Psoas muscle (tissue), 8 donors: ENCODE data around the gene ADPGK. TPM values are rescaled to one million over a fixed set of nuclear protein-coding genes. Genes with fewer than 3 reads are reported as not detected.
"Not testable (repeated sequence)": the region's sequence is repeated elsewhere in the genome, so short reads cannot be mapped to it uniquely, and the experiment has no call there.

Experiments
- ATAC-seq, 4 donors: fragments of 200-7000 bp; cut with Tn5 transposase; one replicate each; pipeline ENCODE4 v1.9.1; 2020; ENCODE audit warnings: moderate library complexity in 3 of 4, mild to moderate bottlenecking in 2 of 4
- DNase-seq, 2 donors: peaks; one replicate each; pipeline ENCODE4 v3.0.0-alpha.2; 2020
- H3K27ac ChIP-seq: fragments of 200-600 bp; one replicate; pipeline ENCODE4 v1.8.0; 2022
- H3K27me3 ChIP-seq, 3 donors: fragments of 200-600 bp in 1 of 3; one replicate each; pipeline versions ENCODE4 v1.6.1 to v1.8.0; 2013 to 2022; ENCODE audit warnings: low read length in 2 of 3, mild to moderate bottlenecking in 2 of 3, moderate library complexity in 1 of 3; ENCODE audit not compliant: insufficient read depth in 3 of 3
- H3K36me3 ChIP-seq, 2 donors: fragments of 200-600 bp in 1 of 2; one replicate each; pipeline versions ENCODE4 v1.6.1 to v1.8.0; 2013 to 2022; ENCODE audit warnings: low read depth in 1 of 2, mild to moderate bottlenecking in 1 of 2, moderate library complexity in 1 of 2; ENCODE audit not compliant: insufficient read depth in 1 of 2
- H3K4me1 ChIP-seq: fragments of 200-600 bp; one replicate; pipeline ENCODE4 v1.8.0; 2022
- H3K4me3 ChIP-seq: fragments of 200-600 bp; one replicate; pipeline ENCODE4 v1.8.0; 2022; ENCODE audit warnings: mild to moderate bottlenecking
- H3K9me3 ChIP-seq: fragments of 200-600 bp; one replicate; pipeline ENCODE4 v1.8.0; 2022
- CTCF ChIP-seq: fragments of 200-600 bp; IDR thresholded peaks from one replicate; pipeline ENCODE4 v1.8.0; 2022; ENCODE audit warnings: antibody characterized with exemption
- WGBS, 3 donors: extraction: QIAGEN DNeasy Blood & Tissue Kit; methylation state at CpG; one replicate each; pipeline versions ENCODE4 v1.1.6 to v1.1.7; 2013; 5-methylcytosine and 5-hydroxymethylcytosine counted together
- intact Hi-C, 2 donors: fragments of 100-400 bp; cut with DNase I; formaldehyde crosslinking; loops; one replicate each; pipeline versions ENCODE4 v1.11.0 to v1.14.2; 2022
- polyA plus RNA-seq, 3 donors: library from polyadenylated mRNA; stranded (reverse); fragments of 200-250 nt; gene quantifications; one replicate each; pipeline ENCODE4 v1.2.3, GENCODE V29; 2013
- total RNA-seq, 4 donors: library from RNA; stranded (reverse); fragmentation: NEBNext Ultra II Directional in 2 of 4; extraction: Animal tissue kit (Norgen Biotek cat#: 25700) in 2 of 4; gene quantifications; one replicate each; pipeline versions ENCODE4 v1.2.1 to v1.2.4, GENCODE V29; 2021 to 2023
- donor health status: healthy with polysubstance abuse.
- donor health status: DM: no; HTN: no; CAD: no; lungs with moderate emphysema.
- donor health status: Bipolar disorder and iron deficiency.
- donor health status: healthy.
- donor health status: DM: yes; HTN: yes; CAD: no.
- donor health status: DM: no; HTN: no; CAD: no.
- donor health status: DM: no; HTN: no; CAD: no.
- donor health status: DM: yes; HTN: yes; CAD: no.

ADPGK gene
- total and polyA plus RNA-seq, 7 donors: 7.9 to 14.2 (median 10.5) TPM

GRCh38 chr15:72809329-72809728 is 25.8 kb upstream of the ADPGK start:
- H3K27ac ChIP-seq: no peak overlapping the region
- H3K9me3 ChIP-seq: no peaks in the 10 kb centered on the region
- ATAC-seq (no peak), DNase-seq (no peak)
- H3K27me3 ChIP-seq: no peaks in the 10 kb centered on the region
- intact Hi-C loops: no loop called here
- H3K36me3 ChIP-seq: no peaks in the 10 kb centered on the region
- H3K4me1 ChIP-seq: no peaks in the 10 kb centered on the region
- 63 to 75% (median 66%) methylated on average over 4 of the region's 4 CpGs for WGBS, 3 donors
- TF ChIP-seq CTCF: no peak
- H3K4me3 ChIP-seq: no peak overlapping the region

GRCh38 chr15:72807346-72807745 is 23.8 kb upstream of the ADPGK start:
- H3K4me1 ChIP-seq, ATAC-seq, H3K9me3 ChIP-seq, H3K27ac ChIP-seq, H3K27me3 ChIP-seq, DNase-seq, intact Hi-C loops, H3K4me3 ChIP-seq, H3K36me3 ChIP-seq: not testable (repeated sequence)
- 91 to 97% (median 97%) methylated on average over 12 to 20 of the region's 22 CpGs for WGBS, 3 donors

GRCh38 chr15:72803006-72803405 is 19.4 kb upstream of the ADPGK start:
- ATAC-seq (no peak), DNase-seq (no peak)
- Histone ChIP-seq H3K4me1 (no peaks in the 10 kb centered on the region), H3K27me3 (no peaks in the 10 kb centered on the region), H3K9me3 (no peaks in the 10 kb centered on the region), H3K4me3 (no peak overlapping the region), H3K36me3 (no peaks in the 10 kb centered on the region), H3K27ac (no peak overlapping the region)
- no peak for TF ChIP-seq CTCF
- WGBS, 3 donors: 48 to 73% (median 67%) methylated on average over 1 of the region's 1 CpG
- intact Hi-C loops: no loop called here

GRCh38 chr15:72801590-72802325 is 18.2 kb upstream of the ADPGK start:
- Histone ChIP-seq H3K27me3 (no peaks in the 10 kb centered on the region), H3K4me1 (no peaks in the 10 kb centered on the region), H3K27ac (no peak overlapping the region), H3K4me3 (no peak overlapping the region), H3K36me3 (no peaks in the 10 kb centered on the region), H3K9me3 (no peaks in the 10 kb centered on the region)
- intact Hi-C loops: no loop called here
- DNase-seq: no peak
- 59 to 64% (median 60%) methylated on average over 7 of the region's 7 CpGs for WGBS, 3 donors
- ATAC-seq: no peak
- no peak for TF ChIP-seq CTCF

- DNase-seq (no peak), ATAC-seq (no peak)
- Histone ChIP-seq H3K4me3 (no peak overlapping the region), H3K4me1 (peaks cover 3% of the 10 kb centered on the region), H3K27ac (no peak overlapping the region), H3K36me3 (no peaks in the 10 kb centered on the region), H3K27me3 (no peaks in the 10 kb centered on the region), H3K9me3 (no peaks in the 10 kb centered on the region)
- intact Hi-C loops: no loop called here
- 66 to 68% (median 67%) methylated on average over 8 of the region's 8 CpGs for WGBS, 3 donors
- no peak for TF ChIP-seq CTCF
These were observed 17.4 kb upstream of the ADPGK start for GRCh38 chr15:72800833-72801481.
